CD8-positive, alpha-beta memory T cell (primary cell): ENCODE results near the gene ERCC6. TPM values are rescaled to one million over a fixed set of nuclear protein-coding genes. Genes with fewer than 3 reads are reported as not detected.

Experiments
- CTCF ChIA-PET: fragments of 350-600 bp; sonication (Branson Sonifier 250); formaldehyde crosslinking; loops from one replicate; lab custom pipeline; 2021; ENCODE audit warnings: antibody characterized with exemption; lab: Charles Lee
- POLR2A ChIA-PET: fragments of 350-600 bp; sonication (Branson Sonifier 250); formaldehyde crosslinking; loops from one replicate; lab custom pipeline; 2021; ENCODE audit warnings: antibody characterized with exemption; lab: Charles Lee
- DNase-seq, 5 donors: peaks; one replicate each; pipeline versions ENCODE4 v3.0.0 to v3.0.0-alpha.2; 2020 to 2022; ENCODE audit warnings: mixed read lengths in 1 of 5
- H3K27ac ChIP-seq: one replicate; pipeline ENCODE4 v1.7.0; 2013; ENCODE audit warnings: low read depth, mild to moderate bottlenecking, low read length, moderate library complexity
- H3K27me3 ChIP-seq: 2 replicates; pipeline ENCODE4 v1.7.0; 2013; ENCODE audit warnings: low read length, mild to moderate bottlenecking; ENCODE audit not compliant: insufficient read depth, poor library complexity, severe bottlenecking
- H3K36me3 ChIP-seq: 2 replicates; pipeline ENCODE4 v1.7.0; 2013; ENCODE audit warnings: mild to moderate bottlenecking, low read length, moderate library complexity; ENCODE audit not compliant: insufficient read depth
- H3K4me1 ChIP-seq: 2 replicates; pipeline ENCODE4 v1.7.0; 2013; ENCODE audit warnings: mild to moderate bottlenecking, low read length, moderate library complexity; ENCODE audit not compliant: insufficient read depth
- H3K4me3 ChIP-seq: 2 replicates; pipeline ENCODE4 v1.7.0; 2013; ENCODE audit warnings: mild to moderate bottlenecking, low read length
- H3K9me3 ChIP-seq: 2 replicates; pipeline ENCODE4 v1.7.0; 2013; ENCODE audit warnings: mild to moderate bottlenecking, low read length
- H3K27ac Mint-ChIP-seq, 8 donors: one replicate each; pipeline ENCODE4 v1.8.0; 2020 to 2021; ENCODE audit warnings: mixed read lengths in 8 of 8, mild to moderate bottlenecking in 6 of 8, inconsistent platforms in 3 of 8, moderate library complexity in 3 of 8
- H3K27me3 Mint-ChIP-seq, 2 donors: one replicate each; pipeline ENCODE4 v1.8.0; 2020 to 2021; ENCODE audit warnings: mixed read lengths in 2 of 2, mild to moderate bottlenecking in 1 of 2, moderate library complexity in 1 of 2
- H3K36me3 Mint-ChIP-seq, 3 donors: one replicate each; pipeline ENCODE4 v1.8.0; 2020 to 2021; ENCODE audit warnings: mixed read lengths in 3 of 3, inconsistent platforms in 1 of 3, mild to moderate bottlenecking in 1 of 3
- H3K4me1 Mint-ChIP-seq, 3 donors: one replicate each; pipeline ENCODE4 v1.8.0; 2020 to 2021; ENCODE audit warnings: mixed read lengths in 3 of 3, inconsistent platforms in 1 of 3, mild to moderate bottlenecking in 1 of 3
- H3K4me3 Mint-ChIP-seq, 7 donors: one replicate each; pipeline ENCODE4 v1.8.0; 2020 to 2021; ENCODE audit warnings: mixed read lengths in 7 of 7, mild to moderate bottlenecking in 6 of 7, moderate library complexity in 4 of 7, inconsistent platforms in 2 of 7
- H3K9me3 Mint-ChIP-seq, 5 donors: one replicate each; pipeline ENCODE4 v1.8.0; 2020 to 2022; ENCODE audit warnings: mixed read lengths in 5 of 5, mild to moderate bottlenecking in 3 of 5, moderate library complexity in 2 of 5, inconsistent platforms in 1 of 5
- polyA plus RNA-seq: library from polyadenylated mRNA; unstranded; fragments of 300-500 nt; fragmentation: Illumina TruSeq; gene quantifications from one replicate; pipeline ENCODE4 v1.2.3, GENCODE V29; 2021
- total RNA-seq, 2 experiments: library from RNA; stranded (reverse); gene quantifications; one replicate each; pipeline ENCODE4 v1.2.3, GENCODE V29; 2021

The ERCC6 gene
- total and polyA plus RNA-seq, 3 experiments from 2014 or later = 9.8 to 27.8 (median 27.0) TPM

- H3K4me3 Mint-ChIP-seq = no peak overlapping the region
- CTCF ChIA-PET = interaction anchor here (1.3 kb wide), 1 partner anchor 98 kb away, joined by 4 read pairs; no protein-coding TSS in a partner anchor
- no peaks in the 10 kb centered on the region for H3K9me3 ChIP-seq
Measured at GRCh38 chr10:49505589-49505988, 33.3 kb downstream of the ERCC6 start.

GRCh38 chr10:49505076-49505475 lies 33.8 kb downstream of the ERCC6 start:
- ChIA-PET CTCF (interaction anchor here (1.3 kb wide), 1 partner anchor 97 kb away, joined by 4 read pairs; no protein-coding TSS in a partner anchor), POLR2A (no interaction called here)
- no peaks in the 10 kb centered on the region for H3K9me3 Mint-ChIP-seq
- Histone ChIP-seq H3K36me3 (peaks cover 6% of the 10 kb centered on the region), H3K27ac (no peak overlapping the region), H3K4me1 (peaks cover 20% of the 10 kb centered on the region), H3K9me3 (no peaks in the 10 kb centered on the region), H3K4me3 (no peak overlapping the region), H3K27me3 (no peaks in the 10 kb centered on the region)
- no peak overlapping the region for H3K4me3 Mint-ChIP-seq
- DNase-seq = no peak
- no peak overlapping the region for H3K27ac Mint-ChIP-seq
- H3K4me1 Mint-ChIP-seq = peaks cover 29 to 35% (median 32%) of the 10 kb centered on the region in 3 donors
- peaks cover 0 to 4% of the 10 kb centered on the region in 2 donors for H3K27me3 Mint-ChIP-seq
- peaks cover 17 to 40% (median 20%) of the 10 kb centered on the region in 3 donors for H3K36me3 Mint-ChIP-seq

More at GRCh38 chr10:49505589-49505988, 33.3 kb downstream of the ERCC6 start:
- peaks cover 20% of the 10 kb centered on the region for H3K4me1 ChIP-seq
- peaks cover 6% of the 10 kb centered on the region for H3K36me3 ChIP-seq
- H3K27me3 Mint-ChIP-seq = peaks cover 0 to 4% of the 10 kb centered on the region in 2 donors
- no peaks in the 10 kb centered on the region for H3K27me3 ChIP-seq
- H3K27ac Mint-ChIP-seq = no peak overlapping the region
- no peak for DNase-seq
- H3K36me3 Mint-ChIP-seq = peaks cover 13 to 35% (median 19%) of the 10 kb centered on the region in 3 donors
- H3K4me3 ChIP-seq = no peak overlapping the region
- peaks cover 31 to 38% (median 32%) of the 10 kb centered on the region in 3 donors for H3K4me1 Mint-ChIP-seq
- no peak overlapping the region for H3K27ac ChIP-seq
- POLR2A ChIA-PET = no interaction called here
- no peaks in the 10 kb centered on the region for H3K9me3 Mint-ChIP-seq

- H3K36me3 Mint-ChIP-seq = peaks cover 17 to 41% (median 22%) of the 10 kb centered on the region in 3 donors
- H3K27me3 Mint-ChIP-seq = peaks cover 0 to 4% of the 10 kb centered on the region in 2 donors
- no peaks in the 10 kb centered on the region for H3K9me3 Mint-ChIP-seq
- H3K4me3 Mint-ChIP-seq = no peak overlapping the region
- no peak overlapping the region for H3K27ac Mint-ChIP-seq
- H3K4me3 ChIP-seq = no peak overlapping the region
- no peak for DNase-seq
- no peak overlapping the region for H3K27ac ChIP-seq
- no peaks in the 10 kb centered on the region for H3K27me3 ChIP-seq
- H3K4me1 Mint-ChIP-seq = peaks cover 29 to 33% (median 30%) of the 10 kb centered on the region in 3 donors
- POLR2A ChIA-PET = no interaction called here
- H3K4me1 ChIP-seq = peaks cover 20% of the 10 kb centered on the region
- H3K9me3 ChIP-seq = no peaks in the 10 kb centered on the region
- peaks cover 6% of the 10 kb centered on the region for H3K36me3 ChIP-seq
- CTCF ChIA-PET = no interaction called here
Measured at GRCh38 chr10:49504528-49504927, 34.4 kb downstream of the ERCC6 start.

- Mint-ChIP-seq H3K4me3 (no peak overlapping the region), H3K27ac (no peak overlapping the region), H3K9me3 (no peaks in the 10 kb centered on the region), H3K36me3 (peaks cover 17 to 52% (median 33%) of the 10 kb centered on the region in 3 donors), H3K27me3 (peaks cover 0 to 4% of the 10 kb centered on the region in 2 donors), H3K4me1 (peaks cover 7 to 21% (median 11%) of the 10 kb centered on the region in 3 donors)
- CTCF ChIA-PET = interaction anchor here (0.6 to 2.5 kb wide), 2 partner anchors 10 to 14 kb away, joined by 3 to 12 read pairs; no protein-coding TSS in a partner anchor
- H3K4me1 ChIP-seq = peaks cover under 1% of the 10 kb centered on the region
- POLR2A ChIA-PET = no interaction called here
- H3K27me3 ChIP-seq = no peaks in the 10 kb centered on the region
- no peak overlapping the region for H3K4me3 ChIP-seq
- no peak overlapping the region for H3K27ac ChIP-seq
- DNase-seq = no peak
- H3K9me3 ChIP-seq = no peaks in the 10 kb centered on the region
- H3K36me3 ChIP-seq = peaks cover 6% of the 10 kb centered on the region
Measured at GRCh38 chr10:49502358-49502757, 36.6 kb downstream of the ERCC6 start.

GRCh38 chr10:49500412-49500811 lies 38.5 kb downstream of the ERCC6 start:
- peaks cover 0 to 17% (median 6%) of the 10 kb centered on the region in 3 donors for H3K4me1 Mint-ChIP-seq
- CTCF ChIA-PET = interaction anchor here (1.2 kb wide), 2 partner anchors 10 to 11 kb away, joined by 3 to 4 read pairs; no protein-coding TSS in a partner anchor
- DNase-seq = no peak
- Histone ChIP-seq H3K27me3 (no peaks in the 10 kb centered on the region), H3K27ac (no peak overlapping the region), H3K4me1 (no peaks in the 10 kb centered on the region), H3K9me3 (no peaks in the 10 kb centered on the region), H3K4me3 (no peak overlapping the region), H3K36me3 (peaks cover 6% of the 10 kb centered on the region)
- H3K4me3 Mint-ChIP-seq = no peak overlapping the region
- POLR2A ChIA-PET = no interaction called here
- H3K27ac Mint-ChIP-seq = no peak overlapping the region
- no peaks in the 10 kb centered on the region for H3K9me3 Mint-ChIP-seq
- H3K36me3 Mint-ChIP-seq = peaks cover 14 to 50% (median 38%) of the 10 kb centered on the region in 3 donors
- H3K27me3 Mint-ChIP-seq = no peaks in the 10 kb centered on the region

- H3K36me3 Mint-ChIP-seq = peaks cover 17 to 43% (median 39%) of the 10 kb centered on the region in 3 donors
- H3K9me3 Mint-ChIP-seq = no peaks in the 10 kb centered on the region
- ChIA-PET POLR2A (no interaction called here), CTCF (interaction anchor here (1.2 kb wide), 2 partner anchors 9 to 12 kb away, joined by 3 to 4 read pairs; no protein-coding TSS in a partner anchor)
- no peak overlapping the region for H3K4me3 ChIP-seq
- H3K4me3 Mint-ChIP-seq = no peak overlapping the region
- H3K27ac ChIP-seq = no peak overlapping the region
- no peaks in the 10 kb centered on the region for H3K4me1 ChIP-seq
- no peaks in the 10 kb centered on the region for H3K9me3 ChIP-seq
- no peak for DNase-seq
- no peaks in the 10 kb centered on the region for H3K27me3 ChIP-seq
- no peaks in the 10 kb centered on the region for H3K27me3 Mint-ChIP-seq
- peaks cover 0 to 17% (median 6%) of the 10 kb centered on the region in 3 donors for H3K4me1 Mint-ChIP-seq
- no peak overlapping the region for H3K27ac Mint-ChIP-seq
- no peaks in the 10 kb centered on the region for H3K36me3 ChIP-seq
Measured at GRCh38 chr10:49499305-49499851, 39.5 kb downstream of the ERCC6 start.

- POLR2A ChIA-PET = no interaction called here
- CTCF ChIA-PET = no interaction called here
- no peak overlapping the region for H3K4me3 Mint-ChIP-seq
Measured at GRCh38 chr10:49498425-49498824, 40.5 kb downstream of the ERCC6 start.

GRCh38 chr10:49497358-49497757 lies 41.6 kb downstream of the ERCC6 start:
- Histone ChIP-seq H3K4me1 (no peaks in the 10 kb centered on the region), H3K27me3 (no peaks in the 10 kb centered on the region), H3K36me3 (no peaks in the 10 kb centered on the region), H3K27ac (no peak overlapping the region), H3K9me3 (no peaks in the 10 kb centered on the region), H3K4me3 (no peak overlapping the region)
- peaks cover 10 to 45% (median 38%) of the 10 kb centered on the region in 3 donors for H3K36me3 Mint-ChIP-seq
- no peaks in the 10 kb centered on the region for H3K9me3 Mint-ChIP-seq
- no peak overlapping the region for H3K4me3 Mint-ChIP-seq
- H3K27ac Mint-ChIP-seq = no peak overlapping the region
- CTCF ChIA-PET = no interaction called here
- H3K27me3 Mint-ChIP-seq = no peaks in the 10 kb centered on the region
- H3K4me1 Mint-ChIP-seq = peaks cover 3 to 18% (median 10%) of the 10 kb centered on the region in 3 donors
- POLR2A ChIA-PET = no interaction called here
- no peak for DNase-seq

More at GRCh38 chr10:49498425-49498824, 40.5 kb downstream of the ERCC6 start:
- DNase-seq = no peak
- Histone ChIP-seq H3K36me3 (no peaks in the 10 kb centered on the region), H3K27ac (no peak overlapping the region), H3K4me3 (no peak overlapping the region), H3K9me3 (no peaks in the 10 kb centered on the region), H3K27me3 (no peaks in the 10 kb centered on the region), H3K4me1 (no peaks in the 10 kb centered on the region)
- peaks cover 0 to 17% (median 6%) of the 10 kb centered on the region in 3 donors for H3K4me1 Mint-ChIP-seq
- no peaks in the 10 kb centered on the region for H3K9me3 Mint-ChIP-seq
- H3K27me3 Mint-ChIP-seq = no peaks in the 10 kb centered on the region
- no peak overlapping the region for H3K27ac Mint-ChIP-seq
- peaks cover 17 to 41% (median 41%) of the 10 kb centered on the region in 3 donors for H3K36me3 Mint-ChIP-seq
